Common myeloid progenitor, CD34-positive (primary cell): ENCODE results near the gene CRAT.

Source experiments
- CTCF ChIA-PET: fragments of 350-600 bp; sonication (Branson Sonifier 250); formaldehyde crosslinking; loops from one replicate; lab custom pipeline; 2021; ENCODE audit warnings: antibody characterized with exemption; lab: Charles Lee
- POLR2A ChIA-PET: fragments of 350-600 bp; sonication (Branson Sonifier 250); formaldehyde crosslinking; loops from one replicate; lab custom pipeline; 2021; ENCODE audit warnings: antibody characterized with exemption; lab: Charles Lee
- DNase-seq, 3 donors: peaks; one replicate each; pipeline versions ENCODE4 v3.0.0 to v3.0.0-alpha.2; 2013
- H3K27ac ChIP-seq, 2 experiments: 1 replicate in 1 of 2; 2 replicates in 1 of 2; pipeline ENCODE4 v1.7.0; 2013; ENCODE audit warnings: inconsistent platforms in 2 of 2, low read length in 2 of 2, mild to moderate bottlenecking in 2 of 2, low read depth in 1 of 2, moderate library complexity in 1 of 2; ENCODE audit not compliant: severe bottlenecking in 2 of 2, insufficient read depth in 1 of 2, poor library complexity in 1 of 2
- H3K27me3 ChIP-seq, 5 experiments: replicated peaks in 2 of 5; 1 replicate in 3 of 5; 2 replicates in 2 of 5; pipeline versions ENCODE4 v1.6.1 to v1.7.0; 2013; ENCODE audit warnings: low read length in 4 of 5, mild to moderate bottlenecking in 2 of 5, moderate library complexity in 2 of 5, inconsistent platforms in 1 of 5; ENCODE audit not compliant: insufficient read depth in 5 of 5, control insufficient read depth in 4 of 5
- H3K36me3 ChIP-seq, 4 experiments: 1 replicate in 2 of 4; 2 replicates in 2 of 4; pipeline versions ENCODE4 v1.6.1 to v1.7.0; 2013; ENCODE audit warnings: low read length in 3 of 4, control low read depth in 1 of 4, mild to moderate bottlenecking in 1 of 4; ENCODE audit not compliant: control insufficient read depth in 4 of 4, insufficient read depth in 4 of 4
- H3K4me1 ChIP-seq, 4 experiments: 1 replicate in 3 of 4; 2 replicates in 1 of 4; pipeline versions ENCODE4 v1.6.1 to v1.7.1; 2013; ENCODE audit warnings: low read length in 3 of 4, mild to moderate bottlenecking in 3 of 4, control low read depth in 1 of 4, inconsistent platforms in 1 of 4, moderate library complexity in 1 of 4; ENCODE audit not compliant: control insufficient read depth in 4 of 4, insufficient read depth in 4 of 4; ENCODE audit errors: control extremely low read depth in 1 of 4
- H3K4me3 ChIP-seq, 7 experiments: 1 replicate in 4 of 7; 2 replicates in 3 of 7; pipeline versions ENCODE4 v1.5.1 to v1.7.0; 2013; ENCODE audit warnings: mild to moderate bottlenecking in 7 of 7, low read length in 6 of 7, moderate library complexity in 6 of 7, inconsistent platforms in 2 of 7, low read depth in 2 of 7, control low read depth in 1 of 7; ENCODE audit not compliant: insufficient read depth in 4 of 7, control insufficient read depth in 1 of 7; ENCODE audit errors: extremely low read depth in 1 of 7
- H3K9me3 ChIP-seq, 5 experiments: 1 replicate in 4 of 5; 2 replicates in 1 of 5; pipeline versions ENCODE4 v1.6.1 to v1.7.1; 2013; ENCODE audit warnings: low read length in 4 of 5, mild to moderate bottlenecking in 2 of 5, inconsistent platforms in 1 of 5, low read depth in 1 of 5, moderate library complexity in 1 of 5; ENCODE audit not compliant: control insufficient read depth in 4 of 5, insufficient read depth in 2 of 5; ENCODE audit errors: control extremely low read depth in 1 of 5
- WGBS: methylation state at CpG from one replicate; pipeline ENCODE4 v1.1.5; 2013; ENCODE audit not compliant: insufficient coverage; 5-methylcytosine and 5-hydroxymethylcytosine counted together

Gene CRAT

DNA sequence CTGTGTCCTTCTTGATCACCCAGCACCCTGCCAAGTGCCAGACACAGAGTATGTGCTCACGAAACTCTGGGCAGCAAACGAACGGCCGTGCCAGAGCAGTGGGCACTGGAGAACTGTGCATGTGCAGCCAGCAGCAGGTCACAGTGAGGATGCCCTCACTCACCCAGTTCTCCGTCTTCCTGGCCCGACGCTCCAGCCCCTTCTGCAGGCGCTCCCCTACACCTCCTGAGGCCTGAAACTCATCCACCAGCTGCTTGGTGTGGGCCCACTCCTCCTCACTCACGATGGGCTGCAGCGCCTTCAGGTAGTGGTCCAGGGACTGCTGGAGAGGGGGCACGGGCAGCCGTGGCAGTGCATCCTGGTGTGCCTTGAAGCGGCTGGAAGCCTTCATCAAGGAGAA is 2.9 kb downstream of the CRAT start:
- no peak overlapping the region for H3K4me3 ChIP-seq
- ChIA-PET CTCF (no interaction called here), POLR2A (no interaction called here)
- no peaks in the 10 kb centered on the region for H3K9me3 ChIP-seq
- H3K27me3 ChIP-seq = no peaks in the 10 kb centered on the region
- H3K4me1 ChIP-seq = peaks cover 0 to 28% (median 22%) of the 10 kb centered on the region in 4 experiments
- over 99% methylated on average over 13 of the region's 13 CpGs for WGBS
- no peak for DNase-seq
- H3K27ac ChIP-seq = no peak overlapping the region
- peaks cover 0 to 15% (median 6%) of the 10 kb centered on the region in 4 experiments for H3K36me3 ChIP-seq

DNA sequence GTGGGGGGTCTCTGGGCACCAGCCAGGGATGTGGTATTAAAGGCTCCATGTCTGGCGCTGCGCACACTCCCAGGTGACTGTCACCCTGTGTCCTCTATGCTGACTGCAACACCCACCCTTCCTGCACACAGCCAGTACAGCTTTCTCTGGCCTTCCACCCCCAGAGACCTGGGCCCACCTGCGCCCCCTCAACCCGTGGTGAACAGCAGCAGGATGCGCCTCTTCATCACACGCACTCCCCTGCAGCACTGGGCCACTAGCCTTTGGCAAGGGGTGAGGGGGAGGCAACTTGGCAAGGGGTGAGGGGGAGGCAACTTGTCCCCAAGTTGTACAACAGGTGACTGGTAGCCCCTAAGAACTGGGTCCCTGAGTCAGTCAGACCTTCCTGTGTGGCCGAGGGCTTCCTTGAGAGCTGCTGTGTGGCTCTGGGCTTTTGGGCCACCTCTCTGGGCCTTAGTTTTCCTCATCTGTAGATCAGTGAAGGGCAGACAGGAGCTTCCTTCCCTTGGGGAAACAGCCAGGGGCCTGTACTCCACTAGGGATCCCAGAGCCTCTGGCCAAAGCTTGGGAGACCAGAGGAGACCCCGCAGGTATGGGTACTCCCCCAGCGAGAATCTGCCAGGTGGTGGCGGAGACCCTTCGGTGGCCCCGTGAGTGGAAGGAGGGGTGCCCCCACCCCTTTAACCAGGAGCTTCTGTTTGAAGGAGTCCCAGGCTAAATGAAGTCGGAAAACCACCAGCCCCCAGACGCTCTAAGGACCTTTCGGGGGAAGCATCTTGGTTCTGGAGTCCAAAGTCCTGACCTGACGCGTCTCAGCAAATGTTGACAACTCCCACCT is 4.5 kb downstream of the CRAT start:
- no peak for DNase-seq
- Histone ChIP-seq H3K27me3 (no peaks in the 10 kb centered on the region), H3K36me3 (peaks cover 0 to 15% (median 6%) of the 10 kb centered on the region in 4 experiments), H3K27ac (no peak overlapping the region), H3K4me3 (no peak overlapping the region), H3K4me1 (peaks cover 0 to 20% (median 15%) of the 10 kb centered on the region in 4 experiments), H3K9me3 (no peaks in the 10 kb centered on the region)
- WGBS = over 99% methylated on average over 14 of the region's 17 CpGs
- ChIA-PET POLR2A (no interaction called here), CTCF (no interaction called here)

DNA sequence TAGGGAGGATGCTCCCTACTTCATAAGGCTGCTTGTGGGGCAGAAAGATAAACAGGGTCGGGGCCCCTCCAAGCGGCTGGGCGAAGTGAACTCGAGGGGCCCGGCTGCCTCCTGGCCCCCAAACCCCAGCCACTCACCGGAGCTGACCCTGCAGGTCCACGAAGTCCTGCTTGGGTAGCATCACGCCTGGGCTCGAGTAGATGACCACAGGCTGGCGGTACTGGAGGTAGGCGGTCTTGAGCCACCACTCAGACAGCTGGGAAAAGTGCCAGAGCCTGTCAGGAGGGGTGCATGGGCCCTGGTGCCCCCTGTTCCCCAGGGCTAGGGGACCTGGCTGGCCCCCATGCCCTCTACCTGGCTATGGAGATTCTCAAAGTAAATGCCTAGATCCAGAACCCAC is 6.5 kb downstream of the CRAT start:
- ChIA-PET POLR2A (no interaction called here), CTCF (interaction anchor here (0.6 to 2.0 kb wide), 5 partner anchors 14 to 633 kb away, joined by 3 to 6 read pairs (median 3); no protein-coding TSS in a partner anchor)
- H3K4me3 ChIP-seq = no peak overlapping the region
- no peaks in the 10 kb centered on the region for H3K9me3 ChIP-seq
- no peak overlapping the region for H3K27ac ChIP-seq
- peaks cover 0 to 20% (median 6%) of the 10 kb centered on the region in 4 experiments for H3K36me3 ChIP-seq
- WGBS = 100% methylated on average over 5 of the region's 11 CpGs
- DNase-seq = no peak
- H3K4me1 ChIP-seq = peaks cover 0 to 4% (median under 1%) of the 10 kb centered on the region in 4 experiments
- no peaks in the 10 kb centered on the region for H3K27me3 ChIP-seq

DNA sequence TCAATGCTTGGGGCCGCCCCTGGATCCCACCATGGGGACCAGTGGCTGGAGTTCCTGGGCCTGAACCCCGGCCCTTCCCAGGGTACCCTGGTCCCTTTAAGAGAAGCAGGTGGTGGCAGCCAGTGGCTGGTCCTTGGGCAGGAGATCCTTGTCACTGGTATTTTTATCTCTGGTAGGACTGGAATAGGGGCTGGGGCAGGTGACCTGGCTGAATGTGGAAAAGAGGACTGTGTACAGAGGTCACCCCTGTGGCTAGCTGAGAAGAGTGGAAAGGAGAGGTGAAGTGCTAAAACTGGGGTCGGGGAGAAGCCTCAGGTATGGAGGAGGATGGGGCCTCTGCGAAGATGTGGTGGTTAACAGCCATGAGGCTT is 7.0 kb downstream of the CRAT start:
- CTCF ChIA-PET = interaction anchor here (0.8 to 2.0 kb wide), 4 partner anchors 14 to 407 kb away, joined by 3 to 6 read pairs (median 3); no protein-coding TSS in a partner anchor

DNA sequence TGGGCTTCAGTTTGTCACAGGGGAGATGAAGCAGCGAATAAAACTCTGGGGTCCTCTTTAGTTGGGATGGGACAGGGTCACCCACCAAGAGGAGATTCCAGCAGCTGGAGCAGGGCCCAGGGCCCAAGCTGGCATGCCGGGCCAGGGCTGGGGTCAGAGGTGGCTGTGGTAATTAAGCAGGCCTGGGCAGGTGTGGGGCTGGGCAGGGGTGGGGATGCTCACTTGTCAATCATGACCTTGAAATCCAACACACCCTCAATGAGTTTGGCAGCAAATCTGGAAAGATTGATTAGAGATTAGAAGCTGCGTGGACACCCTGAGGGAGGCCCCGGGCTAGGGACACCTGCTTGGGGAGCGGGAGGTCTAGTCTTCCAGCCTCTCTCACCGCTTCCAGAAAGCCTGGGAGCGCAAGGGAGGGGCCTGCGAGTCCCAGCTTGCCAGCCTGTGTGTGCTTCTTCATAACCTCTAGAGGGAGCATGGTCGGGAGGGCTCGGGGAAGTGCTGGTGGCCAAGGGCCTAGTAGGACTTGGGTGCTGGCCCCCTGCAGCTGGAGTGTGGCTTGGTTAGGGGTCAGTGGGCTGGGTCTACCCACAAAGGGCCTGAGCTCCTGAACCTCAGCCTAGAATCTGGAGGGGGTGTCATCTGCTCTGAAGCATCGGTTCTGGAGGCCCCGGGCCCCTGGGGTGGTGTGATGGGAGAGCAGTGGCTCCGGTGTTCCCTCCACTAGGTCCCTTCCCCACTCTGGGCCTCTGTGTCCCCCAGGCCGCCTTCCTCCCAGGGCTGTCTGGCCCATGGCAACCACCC is 7.6 kb downstream of the CRAT start:
- peak; percentile 35 to 47 (median 47) for DNase-seq
- POLR2A ChIA-PET = interaction anchor here (1.0 kb wide), 1 partner anchor 22 kb away, joined by 3 read pairs; the partner anchor contains the start of gene DOLPP1
- Histone ChIP-seq H3K36me3 (peaks cover 0 to 24% (median 6%) of the 10 kb centered on the region in 4 experiments), H3K4me1 (no peaks in the 10 kb centered on the region), H3K27ac (no peak overlapping the region), H3K27me3 (no peaks in the 10 kb centered on the region), H3K9me3 (no peaks in the 10 kb centered on the region), H3K4me3 (no peak overlapping the region)
- CTCF ChIA-PET = interaction anchor here (0.8 to 2.0 kb wide), 3 partner anchors 29 to 407 kb away, joined by 3 to 6 read pairs (median 3); no protein-coding TSS in a partner anchor
- 91% methylated on average over 5 of the region's 14 CpGs for whole genome bisulfite sequencing

More for the DNA sequence above, 7.0 kb downstream of the CRAT start:
- Histone ChIP-seq H3K27ac (no peak overlapping the region), H3K4me1 (no peaks in the 10 kb centered on the region), H3K36me3 (peaks cover 0 to 20% (median 6%) of the 10 kb centered on the region in 4 experiments), H3K4me3 (no peak overlapping the region), H3K27me3 (no peaks in the 10 kb centered on the region), H3K9me3 (no peaks in the 10 kb centered on the region)
- DNase-seq = no peak
- WGBS = 95% methylated on average over 4 of the region's 4 CpGs
- POLR2A ChIA-PET = interaction anchor here (1.0 kb wide), 1 partner anchor 23 kb away, joined by 3 read pairs; the partner anchor contains the start of gene DOLPP1

DNA sequence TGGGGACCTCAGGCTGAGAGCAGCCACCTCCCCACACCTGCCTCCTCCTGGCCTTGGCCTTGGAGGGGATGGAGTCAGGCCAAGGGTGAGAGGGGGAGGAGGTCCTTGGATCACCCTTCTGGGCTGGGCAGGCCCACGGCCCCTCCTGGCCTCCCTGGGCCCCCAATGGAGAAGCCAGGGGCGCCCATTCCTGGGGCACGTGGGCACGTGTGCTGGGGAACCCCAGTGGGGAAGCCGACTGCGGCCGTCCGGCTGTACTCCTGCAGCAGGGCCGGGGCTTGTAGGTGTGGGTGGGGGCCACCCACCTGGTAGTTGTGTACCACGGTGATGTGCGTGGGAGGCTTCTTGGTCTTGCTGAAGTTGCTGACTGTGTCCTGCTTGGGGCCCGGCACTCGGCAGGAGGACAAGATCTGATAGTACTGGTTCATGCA is 8.5 kb downstream of the CRAT start:
- Histone ChIP-seq H3K9me3 (no peaks in the 10 kb centered on the region), H3K27ac (no peak overlapping the region), H3K4me1 (no peaks in the 10 kb centered on the region), H3K27me3 (no peaks in the 10 kb centered on the region), H3K36me3 (peaks cover 0 to 19% (median 5%) of the 10 kb centered on the region in 4 experiments), H3K4me3 (no peak overlapping the region)
- POLR2A ChIA-PET = no interaction called here
- DNase-seq = no peak
- WGBS = 97% methylated on average over 10 of the region's 13 CpGs
- CTCF ChIA-PET = interaction anchor here (1.1 kb wide), 1 partner anchor 14 kb away, joined by 7 read pairs; no protein-coding TSS in a partner anchor
